ENCODE data around the gene KRTAP4-8. TPM values are rescaled to one million over a fixed set of nuclear protein-coding genes. Genes with fewer than 3 reads are reported as not detected.
"Not testable (repeated sequence)": the region's sequence is repeated elsewhere in the genome, so short reads cannot be mapped to it uniquely, and the experiment has no call there.

Gene KRTAP4-8
- total and polyA plus RNA-seq, 2 donors = 0.02 TPM; not detected in 1

- no peak for DNase-seq (ENCODE audit: low read depth in 6 of 9, low spot score in 9 of 9)
- WGBS = 95% methylated on average over 3 of the region's 3 CpGs
- Histone ChIP-seq H3K27me3 (ENCODE audit: control insufficient read depth in 2 of 2, insufficient read depth in 1 of 2, low read length in 1 of 2) (no peaks in the 10 kb centered on the region), H3K27ac (ENCODE audit: low read depth in 1 of 2, low read length in 1 of 2) (no peak overlapping the region), H3K36me3 (ENCODE audit: control insufficient read depth in 2 of 2, insufficient read depth in 2 of 2, low read length in 1 of 2) (no peaks in the 10 kb centered on the region), H3K9me3 (ENCODE audit: control insufficient read depth in 2 of 2, insufficient read depth in 1 of 2, low read length in 1 of 2) (no peaks in the 10 kb centered on the region), H3K4me3 (ENCODE audit: low read length in 2 of 2) (no peak overlapping the region), H3K4me1 (ENCODE audit: control insufficient read depth in 2 of 2, insufficient read depth in 2 of 2, low read length in 2 of 2) (no peaks in the 10 kb centered on the region)
These were observed 28.5 kb upstream of the KRTAP4-8 start for GRCh38 chr17:41126412-41126811.

GRCh38 chr17:41125064-41125463, 27.1 kb upstream of the KRTAP4-8 start:
- H3K36me3 ChIP-seq (ENCODE audit: control insufficient read depth in 2 of 2, insufficient read depth in 2 of 2, low read length in 1 of 2) = no peaks in the 10 kb centered on the region
- H3K9me3 ChIP-seq (ENCODE audit: control insufficient read depth in 2 of 2, insufficient read depth in 1 of 2, low read length in 1 of 2) = no peaks in the 10 kb centered on the region
- no peaks in the 10 kb centered on the region for H3K4me1 ChIP-seq (ENCODE audit: control insufficient read depth in 2 of 2, insufficient read depth in 2 of 2, low read length in 2 of 2)
- WGBS = 96% methylated on average over 2 of the region's 2 CpGs
- no peak for DNase-seq (ENCODE audit: low read depth in 6 of 9, low spot score in 9 of 9)
- no peaks in the 10 kb centered on the region for H3K27me3 ChIP-seq (ENCODE audit: control insufficient read depth in 2 of 2, insufficient read depth in 1 of 2, low read length in 1 of 2)
- no peak overlapping the region for H3K4me3 ChIP-seq (ENCODE audit: low read length in 2 of 2)
- H3K27ac ChIP-seq (ENCODE audit: low read depth in 1 of 2, low read length in 1 of 2) = no peak overlapping the region

DNA sequence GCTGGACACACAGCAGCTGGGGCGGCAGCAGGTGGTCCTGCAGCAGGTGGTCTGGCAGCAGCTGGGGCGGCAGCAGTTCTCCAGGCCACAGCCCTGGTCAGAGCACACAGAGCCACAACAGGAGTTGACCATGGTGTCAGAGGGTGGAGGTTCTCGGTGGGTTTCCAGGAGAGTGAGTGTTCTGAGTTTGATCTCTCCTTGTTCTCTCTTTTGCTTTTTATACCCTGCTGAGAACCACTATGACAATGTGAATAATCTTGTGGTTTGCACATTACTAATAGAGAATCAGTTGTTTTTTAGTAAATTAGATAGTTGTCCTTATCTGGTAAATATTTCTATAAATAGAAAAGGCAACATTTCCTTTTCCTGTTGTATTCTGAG, 26.0 kb upstream of the KRTAP4-8 start, which contains the start of gene KRTAP4-12:
Gene KRTAP4-12 (minus strand): TSS at position 192 of the 381 bp plus-strand sequence. CDS start 60 bp downstream, at position 132.
- H3K27me3 ChIP-seq (ENCODE audit: control insufficient read depth in 2 of 2, insufficient read depth in 1 of 2, low read length in 1 of 2); DNase-seq (ENCODE audit: low read depth in 6 of 9, low spot score in 9 of 9); H3K36me3 ChIP-seq (ENCODE audit: control insufficient read depth in 2 of 2, insufficient read depth in 2 of 2, low read length in 1 of 2); H3K27ac ChIP-seq (ENCODE audit: low read depth in 1 of 2, low read length in 1 of 2); H3K9me3 ChIP-seq (ENCODE audit: control insufficient read depth in 2 of 2, insufficient read depth in 1 of 2, low read length in 1 of 2); H3K4me1 ChIP-seq (ENCODE audit: control insufficient read depth in 2 of 2, insufficient read depth in 2 of 2, low read length in 2 of 2); H3K4me3 ChIP-seq (ENCODE audit: low read length in 2 of 2): not testable (repeated sequence)
- WGBS = 82% methylated on average over 3 of the region's 3 CpGs

DNA sequence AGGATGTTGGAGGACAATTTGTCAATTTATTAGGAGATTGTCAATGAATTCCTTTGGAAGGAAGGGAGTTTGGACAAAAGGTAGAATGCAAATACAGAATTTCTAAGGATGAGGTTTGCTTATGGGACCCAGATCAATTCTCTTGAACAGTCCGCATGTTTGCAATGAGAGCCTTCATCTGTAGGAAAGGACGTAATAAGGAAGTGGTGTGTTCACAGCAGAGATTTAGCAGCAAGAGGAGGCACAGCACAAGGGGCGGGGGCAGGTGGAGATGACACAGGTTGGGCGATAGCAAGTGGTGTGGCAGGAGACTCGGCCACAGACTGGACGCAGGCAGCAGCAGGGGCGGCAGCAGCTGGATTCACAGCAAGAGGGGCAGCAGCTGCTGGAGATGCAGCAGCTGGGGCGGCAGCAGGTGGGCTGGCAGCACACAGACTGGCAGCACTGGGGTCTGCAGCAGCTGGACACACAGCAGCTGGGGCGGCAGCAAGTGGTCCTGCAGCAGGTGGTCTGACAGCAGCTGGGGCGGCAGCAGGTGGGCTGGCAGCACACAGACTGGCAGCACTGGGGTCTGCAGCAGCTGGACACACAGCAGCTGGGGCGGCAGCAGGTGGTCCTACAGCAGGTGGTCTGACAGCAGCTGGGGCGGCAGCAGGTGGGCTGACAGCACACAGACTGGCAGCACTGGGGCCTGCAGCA, 25.5 kb upstream of the KRTAP4-8 start:
- not testable (repeated sequence) for H3K4me1 ChIP-seq (ENCODE audit: control insufficient read depth in 2 of 2, insufficient read depth in 2 of 2, low read length in 2 of 2); DNase-seq (ENCODE audit: low read depth in 6 of 9, low spot score in 9 of 9)
- 94% methylated on average over 12 of the region's 12 CpGs for WGBS

DNA sequence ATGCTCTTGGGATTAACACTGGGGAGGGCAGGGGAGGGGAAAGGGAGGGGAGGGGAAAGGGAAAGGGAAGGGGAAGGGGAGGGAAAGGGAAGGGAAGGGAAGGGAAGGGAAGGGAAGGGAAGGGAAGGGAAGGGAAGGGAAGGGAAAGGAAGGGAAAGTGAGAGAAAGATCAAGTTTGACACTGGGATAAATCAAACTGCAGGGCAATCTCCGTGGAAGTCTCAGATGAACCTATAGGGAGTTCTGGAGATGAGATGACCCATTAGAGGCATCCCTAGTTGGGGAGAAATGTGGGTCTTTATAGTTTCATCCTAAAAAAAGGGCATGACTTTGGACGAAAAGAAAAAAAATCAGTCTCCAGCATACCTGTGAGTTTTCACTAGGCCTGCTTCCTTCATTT, 23.8 kb upstream of the KRTAP4-8 start:
- Histone ChIP-seq H3K27me3 (ENCODE audit: control insufficient read depth in 2 of 2, insufficient read depth in 1 of 2, low read length in 1 of 2) (no peaks in the 10 kb centered on the region), H3K4me3 (ENCODE audit: low read length in 2 of 2) (no peak overlapping the region), H3K36me3 (ENCODE audit: control insufficient read depth in 2 of 2, insufficient read depth in 2 of 2, low read length in 1 of 2) (no peaks in the 10 kb centered on the region), H3K9me3 (ENCODE audit: control insufficient read depth in 2 of 2, insufficient read depth in 1 of 2, low read length in 1 of 2) (no peaks in the 10 kb centered on the region), H3K4me1 (ENCODE audit: control insufficient read depth in 2 of 2, insufficient read depth in 2 of 2, low read length in 2 of 2) (no peaks in the 10 kb centered on the region), H3K27ac (ENCODE audit: low read depth in 1 of 2, low read length in 1 of 2) (no peak overlapping the region)
- 95% methylated on average over 2 of the region's 2 CpGs for WGBS
- DNase-seq (ENCODE audit: low read depth in 6 of 9, low spot score in 9 of 9) = no peak

More for the DNA sequence above, 25.5 kb upstream of the KRTAP4-8 start:
- not testable (repeated sequence) for H3K27me3 ChIP-seq (ENCODE audit: control insufficient read depth in 2 of 2, insufficient read depth in 1 of 2, low read length in 1 of 2); H3K4me3 ChIP-seq (ENCODE audit: low read length in 2 of 2); H3K36me3 ChIP-seq (ENCODE audit: control insufficient read depth in 2 of 2, insufficient read depth in 2 of 2, low read length in 1 of 2); H3K27ac ChIP-seq (ENCODE audit: low read depth in 1 of 2, low read length in 1 of 2); H3K9me3 ChIP-seq (ENCODE audit: control insufficient read depth in 2 of 2, insufficient read depth in 1 of 2, low read length in 1 of 2)

DNA sequence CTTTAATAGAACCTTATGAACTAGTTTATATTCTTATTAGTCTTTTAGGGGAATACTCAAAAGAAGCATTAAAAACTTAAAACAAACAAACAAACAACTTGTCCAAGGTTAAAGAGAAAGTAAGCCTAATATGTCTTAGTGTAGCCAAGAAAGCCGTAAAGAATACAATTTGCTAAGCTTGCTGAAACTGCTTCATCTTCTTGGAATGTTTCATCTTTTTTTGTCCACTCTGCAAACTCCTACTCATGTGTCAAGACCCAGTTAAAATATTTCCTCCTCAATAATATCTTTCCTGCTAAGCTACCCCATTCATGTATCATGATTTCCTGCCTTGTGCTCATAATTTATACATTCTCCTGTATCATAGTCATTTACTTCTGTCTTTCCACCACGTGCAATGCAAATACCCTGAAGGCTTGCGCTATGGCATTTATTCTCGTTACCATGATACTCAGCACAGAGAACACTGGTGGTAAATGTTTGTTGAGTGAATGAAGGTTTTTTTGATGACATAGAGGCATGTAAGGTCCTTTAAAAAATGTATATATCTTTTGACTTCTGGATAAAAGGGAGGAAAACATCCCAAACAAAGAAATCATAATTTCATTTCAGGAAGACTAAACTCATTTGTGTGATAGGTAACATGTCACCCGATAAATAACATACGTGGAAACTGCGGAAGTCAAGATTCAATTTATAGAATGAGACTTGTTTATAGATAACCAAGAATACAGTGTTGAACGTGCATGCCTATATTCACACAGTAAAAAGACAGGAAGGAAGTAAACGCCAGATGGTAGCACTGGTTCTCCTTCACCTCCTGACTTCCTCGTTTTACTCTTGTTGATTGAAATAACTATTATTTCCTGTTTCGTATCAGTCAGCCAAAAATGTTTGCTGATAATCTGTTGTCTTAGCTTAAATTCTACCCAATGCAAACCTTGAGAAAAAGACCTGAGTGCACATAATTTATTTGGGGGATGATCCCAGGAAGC, 22.1 kb upstream of the KRTAP4-8 start:
- H3K4me3 ChIP-seq (ENCODE audit: low read length in 2 of 2); H3K36me3 ChIP-seq (ENCODE audit: control insufficient read depth in 2 of 2, insufficient read depth in 2 of 2, low read length in 1 of 2); DNase-seq (ENCODE audit: low read depth in 6 of 9, low spot score in 9 of 9); H3K4me1 ChIP-seq (ENCODE audit: control insufficient read depth in 2 of 2, insufficient read depth in 2 of 2, low read length in 2 of 2); H3K9me3 ChIP-seq (ENCODE audit: control insufficient read depth in 2 of 2, insufficient read depth in 1 of 2, low read length in 1 of 2); H3K27me3 ChIP-seq (ENCODE audit: control insufficient read depth in 2 of 2, insufficient read depth in 1 of 2, low read length in 1 of 2); H3K27ac ChIP-seq (ENCODE audit: low read depth in 1 of 2, low read length in 1 of 2): not testable (repeated sequence)
- WGBS = 28% methylated on average over 11 of the region's 11 CpGs

DNA sequence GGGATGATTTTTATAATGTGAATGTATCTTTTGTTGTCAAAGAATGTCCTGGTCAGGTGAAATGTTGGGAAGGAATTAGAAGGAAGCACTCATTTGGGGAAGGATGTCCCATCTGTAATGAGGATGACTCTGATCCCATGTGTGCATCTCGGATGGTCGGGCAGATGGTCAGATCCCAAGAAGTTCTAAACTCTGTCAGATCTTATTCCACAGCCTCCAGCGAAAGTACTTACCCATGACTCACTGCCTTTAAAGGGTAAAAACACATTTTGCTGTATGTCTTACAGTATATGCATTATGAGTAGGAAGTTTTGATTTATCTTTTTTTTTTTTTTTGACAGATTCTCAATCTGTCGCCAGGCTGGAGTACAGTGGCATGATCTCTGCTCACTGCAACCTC, 20.8 kb upstream of the KRTAP4-8 start:
- DNase-seq (ENCODE audit: low read depth in 6 of 9, low spot score in 9 of 9) = no peak
- H3K36me3 ChIP-seq (ENCODE audit: control insufficient read depth in 2 of 2, insufficient read depth in 2 of 2, low read length in 1 of 2) = no peaks in the 10 kb centered on the region
- no peaks in the 10 kb centered on the region for H3K4me1 ChIP-seq (ENCODE audit: control insufficient read depth in 2 of 2, insufficient read depth in 2 of 2, low read length in 2 of 2)
- 99% methylated on average over 4 of the region's 4 CpGs for WGBS
- no peak overlapping the region for H3K4me3 ChIP-seq (ENCODE audit: low read length in 2 of 2)
- no peaks in the 10 kb centered on the region for H3K9me3 ChIP-seq (ENCODE audit: control insufficient read depth in 2 of 2, insufficient read depth in 1 of 2, low read length in 1 of 2)
- H3K27me3 ChIP-seq (ENCODE audit: control insufficient read depth in 2 of 2, insufficient read depth in 1 of 2, low read length in 1 of 2) = no peaks in the 10 kb centered on the region
- no peak overlapping the region for H3K27ac ChIP-seq (ENCODE audit: low read depth in 1 of 2, low read length in 1 of 2)

DNA sequence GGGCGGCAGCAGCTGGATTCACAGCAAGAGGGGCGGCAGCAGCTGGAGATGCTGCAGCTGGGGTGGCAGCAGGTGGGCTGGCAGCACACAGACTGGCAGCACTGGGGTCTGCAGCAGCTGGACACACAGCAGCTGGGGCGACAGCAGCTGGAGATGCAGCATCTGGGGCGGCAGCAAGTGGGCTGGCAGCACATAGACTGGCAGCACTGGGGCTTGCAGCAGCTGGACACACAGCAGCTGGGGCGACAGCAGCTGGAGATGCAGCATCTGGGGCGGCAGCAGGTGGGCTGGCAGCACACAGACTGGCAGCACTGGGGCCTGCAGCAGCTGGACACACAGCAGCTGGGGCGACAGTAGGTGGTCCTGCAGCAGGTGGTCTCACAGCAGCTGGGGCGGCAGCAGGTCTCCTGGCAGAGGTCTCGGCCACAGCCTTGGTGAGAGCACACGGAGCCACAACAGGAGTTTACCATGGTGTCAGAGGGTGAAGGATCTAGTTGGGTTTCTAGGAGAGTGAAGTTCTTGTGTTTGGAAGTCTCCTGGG, 20.0 kb upstream of the KRTAP4-8 start, which contains the start of gene KRTAP4-11:
Gene KRTAP4-11 (minus strand): TSS at position 528 of the 541 bp plus-strand sequence. CDS start 58 bp downstream, at position 470.
- WGBS = 91% methylated on average over 10 of the region's 10 CpGs
- H3K27ac ChIP-seq (ENCODE audit: low read depth in 1 of 2, low read length in 1 of 2); H3K36me3 ChIP-seq (ENCODE audit: control insufficient read depth in 2 of 2, insufficient read depth in 2 of 2, low read length in 1 of 2); H3K9me3 ChIP-seq (ENCODE audit: control insufficient read depth in 2 of 2, insufficient read depth in 1 of 2, low read length in 1 of 2); H3K27me3 ChIP-seq (ENCODE audit: control insufficient read depth in 2 of 2, insufficient read depth in 1 of 2, low read length in 1 of 2); DNase-seq (ENCODE audit: low read depth in 6 of 9, low spot score in 9 of 9); H3K4me1 ChIP-seq (ENCODE audit: control insufficient read depth in 2 of 2, insufficient read depth in 2 of 2, low read length in 2 of 2); H3K4me3 ChIP-seq (ENCODE audit: low read length in 2 of 2): not testable (repeated sequence)

GRCh38 chr17:41116297-41116696, 18.4 kb upstream of the KRTAP4-8 start:
- 70% methylated on average over 5 of the region's 5 CpGs for WGBS
- Histone ChIP-seq H3K27me3 (ENCODE audit: control insufficient read depth in 2 of 2, insufficient read depth in 1 of 2, low read length in 1 of 2) (no peaks in the 10 kb centered on the region), H3K27ac (ENCODE audit: low read depth in 1 of 2, low read length in 1 of 2) (no peak overlapping the region), H3K4me3 (ENCODE audit: low read length in 2 of 2) (no peak overlapping the region), H3K4me1 (ENCODE audit: control insufficient read depth in 2 of 2, insufficient read depth in 2 of 2, low read length in 2 of 2) (no peaks in the 10 kb centered on the region), H3K9me3 (ENCODE audit: control insufficient read depth in 2 of 2, insufficient read depth in 1 of 2, low read length in 1 of 2) (no peaks in the 10 kb centered on the region), H3K36me3 (ENCODE audit: control insufficient read depth in 2 of 2, insufficient read depth in 2 of 2, low read length in 1 of 2) (no peaks in the 10 kb centered on the region)
- no peak for DNase-seq (ENCODE audit: low read depth in 6 of 9, low spot score in 9 of 9)
